Fibroblast of lung (primary cell): Measurements from ENCODE around the gene KLHL17. TPM values are rescaled to one million over a fixed set of nuclear protein-coding genes. Genes with fewer than 3 reads are reported as not detected.
"Not testable (repeated sequence)": the region's sequence is repeated elsewhere in the genome, so short reads cannot be mapped to it uniquely, and the experiment has no call there.

Experiments used
- DNase-seq, 2 donors: peaks; one replicate each; pipeline versions ENCODE4 v3.0.0 to v3.0.0-alpha.2; 2010; ENCODE audit warnings: low read depth in 2 of 2
- H2AFZ ChIP-seq: 2 replicates; pipeline ENCODE4 v1.5.1; 2012; ENCODE audit warnings: low read length, control low read depth, inconsistent platforms
- H3K27ac ChIP-seq: 2 replicates; pipeline ENCODE4 v1.5.1; 2011; ENCODE audit warnings: low read length, control low read depth; ENCODE audit not compliant: insufficient read depth
- H3K27me3 ChIP-seq: 2 replicates; pipeline ENCODE4 v1.5.1; 2011; ENCODE audit warnings: mild to moderate bottlenecking, low read length; ENCODE audit not compliant: control insufficient read depth, insufficient read depth
- H3K36me3 ChIP-seq: 2 replicates; pipeline ENCODE4 v1.5.1; 2011; ENCODE audit warnings: low read length; ENCODE audit not compliant: control insufficient read depth, insufficient read depth
- H3K4me1 ChIP-seq: 2 replicates; pipeline ENCODE4 v1.5.1; 2011; ENCODE audit warnings: low read length; ENCODE audit not compliant: control insufficient read depth, insufficient read depth; ENCODE audit errors: extremely low read depth
- H3K4me2 ChIP-seq: 2 replicates; pipeline ENCODE4 v1.5.1; 2011; ENCODE audit warnings: low read length, control low read depth; ENCODE audit not compliant: insufficient read depth; ENCODE audit errors: extremely low read depth
- H3K4me3 ChIP-seq, 4 experiments: fragments of 200-600 bp in 1 of 4; sonication (generic) in 1 of 4; replicated peaks in 1 of 4; 2 replicates each; pipeline ENCODE4 v1.5.1; 2011 to 2016; ENCODE audit warnings: low read length in 4 of 4, low read depth in 3 of 4, mild to moderate bottlenecking in 3 of 4, control low read depth in 2 of 4, inconsistent platforms in 1 of 4, mixed read lengths in 1 of 4; ENCODE audit not compliant: insufficient read depth in 1 of 4; ENCODE audit errors: control extremely low read depth in 1 of 4
- H3K79me2 ChIP-seq: 2 replicates; pipeline ENCODE4 v1.5.1; 2012; ENCODE audit warnings: mild to moderate bottlenecking, low read length, inconsistent platforms; ENCODE audit not compliant: control insufficient read depth, insufficient read depth
- H3K9ac ChIP-seq: 2 replicates; pipeline ENCODE4 v1.5.1; 2011; ENCODE audit warnings: mild to moderate bottlenecking, low read length, control low read depth; ENCODE audit not compliant: insufficient read depth
- H3K9me3 ChIP-seq: 2 replicates; pipeline ENCODE4 v1.5.1; 2012; ENCODE audit warnings: low read depth, low read length; ENCODE audit not compliant: control insufficient read depth, insufficient read depth
- H4K20me1 ChIP-seq: 2 replicates; pipeline ENCODE4 v1.5.1; 2011; ENCODE audit warnings: low read length; ENCODE audit not compliant: control insufficient read depth, insufficient read depth; ENCODE audit errors: extremely low read depth
- EZH2 ChIP-seq: IDR thresholded peaks from 2 replicates; pipeline ENCODE4 v1.5.1; 2012; ENCODE audit warnings: low read length, control low read depth, mild to moderate bottlenecking; ENCODE audit errors: missing control alignments
- polyA plus RNA-seq, 2 donors: library from polyadenylated mRNA; depleted of rRNA in 1 of 2; stranded (reverse) in 1 of 2; unstranded in 1 of 2; fragments of >200 nt; gene quantifications; 2 replicates each; pipeline ENCODE4 v1.2.1, GENCODE V29; 2011 to 2012; ENCODE audit warnings: missing spikeins in 1 of 2
- total RNA-seq: library from RNA; depleted of rRNA; stranded (reverse); fragments of >200 nt; gene quantifications from 2 replicates; pipeline ENCODE4 v1.2.1, GENCODE V29; 2014
- TF ChIP-seq, protein P1 (sequence below), 2 donors: IDR thresholded peaks in 1 of 2; conservative IDR thresholded peaks in 1 of 2; 1 replicate in 1 of 2; 2 replicates in 1 of 2; pipeline ENCODE4 v1.5.1; 2011 to 2012; ENCODE audit warnings: low read length in 2 of 2, control low read depth in 1 of 2, inconsistent platforms in 1 of 2, low read depth in 1 of 2, mild to moderate bottlenecking in 1 of 2

Gene KLHL17
- total and polyA plus RNA-seq, 2 donors (not counting 1 experiment from before 2014, with no cell fraction given) = 4.7 to 7.4 TPM

- H2AFZ ChIP-seq = no peak overlapping the region
- no peaks in the 10 kb centered on the region for H3K36me3 ChIP-seq
- no peaks in the 10 kb centered on the region for H3K79me2 ChIP-seq
- no peak overlapping the region for H3K4me2 ChIP-seq
- no peak overlapping the region for H3K9ac ChIP-seq
- no peaks in the 10 kb centered on the region for H3K9me3 ChIP-seq
- H3K27me3 ChIP-seq = peaks cover 12% of the 10 kb centered on the region
- H3K4me3 ChIP-seq = no peak overlapping the region
- H4K20me1 ChIP-seq = no peaks in the 10 kb centered on the region
- DNase-seq = no peak
- H3K27ac ChIP-seq = no peak overlapping the region
- no peaks in the 10 kb centered on the region for H3K4me1 ChIP-seq
- TF ChIP-seq, protein P1, sequence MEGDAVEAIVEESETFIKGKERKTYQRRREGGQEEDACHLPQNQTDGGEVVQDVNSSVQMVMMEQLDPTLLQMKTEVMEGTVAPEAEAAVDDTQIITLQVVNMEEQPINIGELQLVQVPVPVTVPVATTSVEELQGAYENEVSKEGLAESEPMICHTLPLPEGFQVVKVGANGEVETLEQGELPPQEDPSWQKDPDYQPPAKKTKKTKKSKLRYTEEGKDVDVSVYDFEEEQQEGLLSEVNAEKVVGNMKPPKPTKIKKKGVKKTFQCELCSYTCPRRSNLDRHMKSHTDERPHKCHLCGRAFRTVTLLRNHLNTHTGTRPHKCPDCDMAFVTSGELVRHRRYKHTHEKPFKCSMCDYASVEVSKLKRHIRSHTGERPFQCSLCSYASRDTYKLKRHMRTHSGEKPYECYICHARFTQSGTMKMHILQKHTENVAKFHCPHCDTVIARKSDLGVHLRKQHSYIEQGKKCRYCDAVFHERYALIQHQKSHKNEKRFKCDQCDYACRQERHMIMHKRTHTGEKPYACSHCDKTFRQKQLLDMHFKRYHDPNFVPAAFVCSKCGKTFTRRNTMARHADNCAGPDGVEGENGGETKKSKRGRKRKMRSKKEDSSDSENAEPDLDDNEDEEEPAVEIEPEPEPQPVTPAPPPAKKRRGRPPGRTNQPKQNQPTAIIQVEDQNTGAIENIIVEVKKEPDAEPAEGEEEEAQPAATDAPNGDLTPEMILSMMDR (conservative IDR thresholded peaks at IDR 0.05 in 1 of 2, IDR thresholded peaks at IDR 0.05 in 1 of 2; ENCODE audit: low read depth in 1 of 2, low read length in 2 of 2) = no peak
- TF ChIP-seq EZH2 = no peak
Observed at GRCh38 chr1:991895-992294, 31.5 kb downstream of the KLHL17 start.

DNA sequence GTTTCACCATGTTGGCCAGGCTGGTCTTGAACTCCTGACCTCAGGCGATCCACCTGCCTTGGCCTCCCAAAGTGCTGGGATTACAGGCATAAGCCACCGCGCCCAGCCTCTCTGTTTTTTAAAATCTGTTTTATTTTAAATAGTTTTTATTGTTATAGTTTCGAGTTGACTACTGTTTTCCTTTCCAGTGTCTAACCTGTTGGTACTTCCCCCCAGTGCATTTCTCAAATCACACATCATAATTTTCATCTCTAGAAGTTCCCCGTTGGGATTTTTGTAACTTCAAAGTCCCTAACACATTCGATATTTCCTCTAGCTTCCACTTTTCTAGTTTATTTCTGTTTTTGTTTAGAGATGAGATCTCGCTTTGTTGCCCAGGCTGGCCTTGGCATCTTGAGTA, 32.0 kb downstream of the KLHL17 start:
- Histone ChIP-seq H3K9me3 (no peaks in the 10 kb centered on the region), H3K27me3 (peaks cover 12% of the 10 kb centered on the region), H3K4me3 (no peak overlapping the region), H4K20me1 (no peaks in the 10 kb centered on the region), H3K36me3 (no peaks in the 10 kb centered on the region), H3K79me2 (no peaks in the 10 kb centered on the region), H2AFZ (no peak overlapping the region), H3K4me2 (no peak overlapping the region), H3K9ac (no peak overlapping the region), H3K4me1 (no peaks in the 10 kb centered on the region), H3K27ac (no peak overlapping the region)
- TF ChIP-seq, protein P1 (conservative IDR thresholded peaks at IDR 0.05 in 1 of 2, IDR thresholded peaks at IDR 0.05 in 1 of 2; ENCODE audit: low read depth in 1 of 2, low read length in 2 of 2) = no peak
- no peak for TF ChIP-seq EZH2
- no peak for DNase-seq

- Histone ChIP-seq H3K9ac (no peak overlapping the region), H3K36me3 (no peaks in the 10 kb centered on the region), H3K4me2 (no peak overlapping the region), H4K20me1 (no peaks in the 10 kb centered on the region), H3K4me1 (no peaks in the 10 kb centered on the region), H2AFZ (no peak overlapping the region), H3K27ac (no peak overlapping the region), H3K27me3 (peaks cover 16% of the 10 kb centered on the region), H3K4me3 (no peak overlapping the region), H3K79me2 (no peaks in the 10 kb centered on the region), H3K9me3 (no peaks in the 10 kb centered on the region)
- TF ChIP-seq, protein P1 (conservative IDR thresholded peaks at IDR 0.05 in 1 of 2, IDR thresholded peaks at IDR 0.05 in 1 of 2; ENCODE audit: low read depth in 1 of 2, low read length in 2 of 2) = no peak
- no peak for TF ChIP-seq EZH2
- DNase-seq = no peak
Observed at GRCh38 chr1:993379-993995, 33.1 kb downstream of the KLHL17 start.

- H3K4me3 ChIP-seq, H3K9ac ChIP-seq, H3K4me2 ChIP-seq, H4K20me1 ChIP-seq, H3K4me1 ChIP-seq, H2AFZ ChIP-seq, H3K9me3 ChIP-seq, H3K27ac ChIP-seq, H3K36me3 ChIP-seq, H3K79me2 ChIP-seq, DNase-seq: not testable (repeated sequence)
- peaks cover 16% of the 10 kb centered on the region for H3K27me3 ChIP-seq
Observed at GRCh38 chr1:994546-994945, 34.2 kb downstream of the KLHL17 start.
